HepG2 (cell line): ENCODE measurements around the gene LIME1. TPM values are rescaled to one million over a fixed set of nuclear protein-coding genes. Genes with fewer than 3 reads are reported as not detected.

Experiments used
- ARID4A ChIP-seq: sonication (generic); formaldehyde crosslinking; IDR thresholded peaks from 2 replicates; pipeline ENCODE4 v1.5.0; 2020; ENCODE audit warnings: mild to moderate bottlenecking, missing genetic modification reagents, borderline replicate concordance
- ARNTL ChIP-seq: sonication (generic); formaldehyde crosslinking; IDR thresholded peaks from 2 replicates; pipeline ENCODE4 v1.4.0; 2020; ENCODE audit warnings: mild to moderate bottlenecking, missing genetic modification reagents
- EEA1 ChIP-seq: sonication (generic); formaldehyde crosslinking; IDR thresholded peaks from 2 replicates; pipeline ENCODE4 v1.5.1; 2020; ENCODE audit warnings: mild to moderate bottlenecking, missing genetic modification reagents, borderline replicate concordance
- FLYWCH1 ChIP-seq: sonication (generic); formaldehyde crosslinking; IDR thresholded peaks from 2 replicates; pipeline ENCODE4 v1.8.1; 2023; ENCODE audit warnings: mild to moderate bottlenecking, missing genetic modification reagents
- FOSL1 ChIP-seq: sonication (generic); formaldehyde crosslinking; IDR thresholded peaks from 2 replicates; pipeline ENCODE4 v1.9.0; 2021; ENCODE audit warnings: missing genetic modification reagents, borderline replicate concordance
- FOXK2 ChIP-seq: fragments of 450-650 bp; IDR thresholded peaks from 2 replicates; pipeline ENCODE4 v1.6.1; 2016
- GFI1 ChIP-seq: sonication (generic); formaldehyde crosslinking; IDR thresholded peaks from 2 replicates; pipeline ENCODE4 v1.5.0; 2020; ENCODE audit warnings: missing genetic modification reagents, mild to moderate bottlenecking, borderline replicate concordance
- HOXA3 ChIP-seq: sonication (generic); formaldehyde crosslinking; IDR thresholded peaks from 2 replicates; pipeline ENCODE4 v1.5.0; 2020; ENCODE audit warnings: missing genetic modification reagents
- KDM6A ChIP-seq: IDR thresholded peaks from 2 replicates; pipeline ENCODE4 v1.6.1; 2016; ENCODE audit warnings: low read depth
- MTF2 ChIP-seq: sonication (generic); formaldehyde crosslinking; IDR thresholded peaks from 2 replicates; pipeline ENCODE4 v1.5.0; 2020; ENCODE audit warnings: missing genetic modification reagents, borderline replicate concordance
- MYC ChIP-seq: sonication (generic); formaldehyde crosslinking; IDR thresholded peaks from 2 replicates; pipeline ENCODE4 v1.9.0; 2021; ENCODE audit warnings: missing genetic modification reagents, borderline replicate concordance
- NFAT5 ChIP-seq: sonication (generic); formaldehyde crosslinking; IDR thresholded peaks from 2 replicates; pipeline ENCODE4 v1.4.0; 2020; ENCODE audit warnings: missing genetic modification reagents
- RBM39 ChIP-seq: fragments of 200-400 bp; formaldehyde crosslinking; IDR thresholded peaks from one replicate; pipeline ENCODE4 v1.6.1; 2018; ENCODE audit warnings: antibody characterized with exemption, mild to moderate bottlenecking, low read depth, low read length; ENCODE audit not compliant: poor library complexity, severe bottlenecking
- YY1 ChIP-seq: IDR thresholded peaks from 2 replicates; pipeline ENCODE4 v1.6.1; 2011; ENCODE audit warnings: low read length, low read depth, moderate library complexity, mild to moderate bottlenecking; ENCODE audit not compliant: insufficient read depth, insufficient replicate concordance
- ZBTB39 ChIP-seq: sonication (generic); formaldehyde crosslinking; IDR thresholded peaks from 2 replicates; pipeline ENCODE4 v1.5.0; 2020; ENCODE audit warnings: missing genetic modification reagents
- ZC3H13 ChIP-seq: sonication (generic); formaldehyde crosslinking; IDR thresholded peaks from 2 replicates; pipeline ENCODE4 v1.8.1; 2023; ENCODE audit warnings: mild to moderate bottlenecking, missing genetic modification reagents, moderate library complexity
- ZNF292 ChIP-seq: sonication (generic); formaldehyde crosslinking; IDR thresholded peaks from 2 replicates; pipeline ENCODE4 v1.8.1; 2022; ENCODE audit warnings: mild to moderate bottlenecking, low read depth, missing genetic modification reagents, borderline replicate concordance
- ZNF333 ChIP-seq: sonication (generic); formaldehyde crosslinking; IDR thresholded peaks from 2 replicates; pipeline ENCODE4 v1.4.0; 2020; ENCODE audit warnings: mild to moderate bottlenecking, missing genetic modification reagents, borderline replicate concordance
- polyA plus RNA-seq, 8 experiments: library from polyadenylated mRNA; depleted of rRNA in 3 of 8; stranded (reverse) in 7 of 8; unstranded in 1 of 8; fragments of >200 nt; fragmentation: Illumina TruSeq in 4 of 8; extraction: Trizol in 4 of 8; gene quantifications; 2 replicates each; pipeline versions ENCODE4 v1.2.1 to v1.2.3, GENCODE V29; 2011 to 2016; ENCODE audit warnings: low read depth in 4 of 8, missing spikeins in 1 of 8, mixed read lengths in 1 of 8; ENCODE audit not compliant: insufficient read depth in 1 of 8
- total RNA-seq, 5 experiments: library from RNA; depleted of rRNA; stranded (reverse); fragments of >200 nt; fragmentation: Illumina TruSeq; extraction: Trizol; gene quantifications; 2 replicates each; pipeline ENCODE4 v1.2.3, GENCODE V29; 2016; ENCODE audit warnings: low read depth in 1 of 5

The LIME1 gene
- total and polyA plus RNA-seq, 2 of the 13 experiments (the other 11 are each of a cell fraction or from before 2014, with no cell fraction given), result 13.0 to 61.5 TPM

GRCh38 chr20:63697868-63698545 lies 38.5 kb upstream of the LIME1 start (continued):
- 0 out of 2 replicates have a peak, but pooled peaks have one; percentile 2 for TF ChIP-seq FOSL1 (CRISPR knock-in tag)
- TF ChIP-seq GFI1, result no peak
- TF ChIP-seq ZNF292 (CRISPR knock-in tag), result no peak
- TF ChIP-seq ZC3H13 (CRISPR knock-in tag), result 0 out of 2 replicates have a peak, but pooled peaks have one; percentile 5
- TF ChIP-seq FLYWCH1 (CRISPR knock-in tag), result no peak
- no peak for TF ChIP-seq ZBTB39 (CRISPR knock-in tag)
- 0 out of 2 replicates have a peak, but pooled peaks have one; percentile 20 for TF ChIP-seq MYC (CRISPR knock-in tag)
- peak; percentile 69 for TF ChIP-seq RBM39
- no peak for TF ChIP-seq ARNTL (CRISPR knock-in tag)
- no peak for TF ChIP-seq FOXK2
- TF ChIP-seq NFAT5, result no peak
- TF ChIP-seq MTF2 (CRISPR knock-in tag), result no peak
- no peak for TF ChIP-seq YY1
- TF ChIP-seq HOXA3 (CRISPR knock-in tag), result no peak
- no peak for TF ChIP-seq ZNF333 (CRISPR knock-in tag)
- TF ChIP-seq EEA1 (CRISPR knock-in tag), result no peak
- no peak for TF ChIP-seq ARID4A (CRISPR knock-in tag)
- TF ChIP-seq KDM6A (CRISPR knock-in tag), result no peak
